Subcutaneous adipose tissue (tissue), 4 donors: Measurements from ENCODE around the gene GLIPR2. TPM values are rescaled to one million over a fixed set of nuclear protein-coding genes. Genes with fewer than 3 reads are reported as not detected.

ENCODE experiments used
- CTCF ChIP-seq: fragments of 450-650 bp; IDR thresholded peaks from one replicate; pipeline ENCODE4 v1.5.1; 2016; ENCODE audit warnings: low read depth, mild to moderate bottlenecking, control low read depth, antibody characterized with exemption, moderate library complexity
- total RNA-seq, 4 donors: library from RNA; depleted of rRNA; stranded (reverse); fragments of >200 nt; gene quantifications; one replicate each; pipeline ENCODE4 v1.1.0, GENCODE V29; 2016

The GLIPR2 gene
- total RNA-seq, 4 donors from 2014 or later: 15.5 to 86.4 (median 40.7) TPM

- no peak for TF ChIP-seq CTCF
These were observed 57.9 kb downstream of the GLIPR2 start for GRCh38 chr9:36194326-36195000.

GRCh38 chr9:36204906-36205547 lies 68.5 kb downstream of the GLIPR2 start:
- TF ChIP-seq CTCF: no peak

GRCh38 chr9:36207016-36207415 lies 70.5 kb downstream of the GLIPR2 start:
- TF ChIP-seq CTCF: no peak

- TF ChIP-seq CTCF: no peak
These were observed 71.0 kb downstream of the GLIPR2 start for GRCh38 chr9:36207546-36208012.

- TF ChIP-seq CTCF: no peak
These were observed 72.2 kb downstream of the GLIPR2 start for GRCh38 chr9:36208521-36209253.

GRCh38 chr9:36210722-36211121 lies 74.2 kb downstream of the GLIPR2 start:
- TF ChIP-seq CTCF: no peak

GRCh38 chr9:36211510-36211909 lies 75.0 kb downstream of the GLIPR2 start:
- TF ChIP-seq CTCF: no peak
